Ishikawa (cell line): ENCODE results near the gene GFRA1.

Experiments
- CEBPB ChIP-seq: IDR thresholded peaks from 2 replicates; pipeline ENCODE4 v1.6.1; 2012
- EP300 ChIP-seq: IDR thresholded peaks from 2 replicates; pipeline ENCODE4 v1.6.1; 2012; ENCODE audit warnings: borderline replicate concordance
- RAD21 ChIP-seq: IDR thresholded peaks from 2 replicates; pipeline ENCODE4 v1.6.1; 2012; ENCODE audit warnings: low read depth
- TF ChIP-seq, protein P1 (sequence below): IDR thresholded peaks from 2 replicates; pipeline ENCODE4 v1.6.1; 2012

DNA sequence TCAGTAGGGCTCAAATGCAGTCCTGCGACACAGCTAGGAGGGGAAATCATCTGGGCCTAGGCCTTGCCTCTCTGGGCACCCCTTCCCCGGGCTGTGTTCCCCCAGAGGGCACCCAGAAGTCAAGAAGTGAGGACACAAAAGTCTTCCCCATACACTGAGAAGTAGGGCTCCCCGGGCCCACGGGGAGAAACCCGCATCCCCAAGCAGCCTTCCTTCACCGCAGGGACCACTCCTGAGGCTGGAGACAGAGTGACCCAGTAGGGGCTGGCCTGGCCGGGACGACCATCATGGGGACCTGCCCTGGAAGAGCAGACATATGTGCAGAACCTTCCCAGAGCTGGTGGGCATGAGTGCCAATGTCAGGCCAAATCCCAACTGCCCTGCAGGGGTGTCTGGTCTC is 163.5 kb downstream of the GFRA1 start:
- TF ChIP-seq RAD21 (no peak), EP300 (no peak), CEBPB (no peak)
- TF ChIP-seq, protein P1, sequence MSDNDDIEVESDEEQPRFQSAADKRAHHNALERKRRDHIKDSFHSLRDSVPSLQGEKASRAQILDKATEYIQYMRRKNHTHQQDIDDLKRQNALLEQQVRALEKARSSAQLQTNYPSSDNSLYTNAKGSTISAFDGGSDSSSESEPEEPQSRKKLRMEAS, result no peak
